Fibroblast of lung (primary cell): ENCODE data around the gene SNX8. TPM values are rescaled to one million over a fixed set of nuclear protein-coding genes. Genes with fewer than 3 reads are reported as not detected.

Source experiments
- DNase-seq, 2 donors: peaks; one replicate each; pipeline versions ENCODE4 v3.0.0 to v3.0.0-alpha.2; 2010; ENCODE audit warnings: low read depth in 2 of 2
- H2AFZ ChIP-seq: 2 replicates; pipeline ENCODE4 v1.5.1; 2012; ENCODE audit warnings: low read length, control low read depth, inconsistent platforms
- H3K27ac ChIP-seq: 2 replicates; pipeline ENCODE4 v1.5.1; 2011; ENCODE audit warnings: low read length, control low read depth; ENCODE audit not compliant: insufficient read depth
- H3K27me3 ChIP-seq: 2 replicates; pipeline ENCODE4 v1.5.1; 2011; ENCODE audit warnings: mild to moderate bottlenecking, low read length; ENCODE audit not compliant: control insufficient read depth, insufficient read depth
- H3K36me3 ChIP-seq: 2 replicates; pipeline ENCODE4 v1.5.1; 2011; ENCODE audit warnings: low read length; ENCODE audit not compliant: control insufficient read depth, insufficient read depth
- H3K4me1 ChIP-seq: 2 replicates; pipeline ENCODE4 v1.5.1; 2011; ENCODE audit warnings: low read length; ENCODE audit not compliant: control insufficient read depth, insufficient read depth; ENCODE audit errors: extremely low read depth
- H3K4me2 ChIP-seq: 2 replicates; pipeline ENCODE4 v1.5.1; 2011; ENCODE audit warnings: low read length, control low read depth; ENCODE audit not compliant: insufficient read depth; ENCODE audit errors: extremely low read depth
- H3K4me3 ChIP-seq, 4 experiments: fragments of 200-600 bp in 1 of 4; sonication (generic) in 1 of 4; replicated peaks in 1 of 4; 2 replicates each; pipeline ENCODE4 v1.5.1; 2011 to 2016; ENCODE audit warnings: low read length in 4 of 4, low read depth in 3 of 4, mild to moderate bottlenecking in 3 of 4, control low read depth in 2 of 4, inconsistent platforms in 1 of 4, mixed read lengths in 1 of 4; ENCODE audit not compliant: insufficient read depth in 1 of 4; ENCODE audit errors: control extremely low read depth in 1 of 4
- H3K79me2 ChIP-seq: 2 replicates; pipeline ENCODE4 v1.5.1; 2012; ENCODE audit warnings: mild to moderate bottlenecking, low read length, inconsistent platforms; ENCODE audit not compliant: control insufficient read depth, insufficient read depth
- H3K9ac ChIP-seq: 2 replicates; pipeline ENCODE4 v1.5.1; 2011; ENCODE audit warnings: mild to moderate bottlenecking, low read length, control low read depth; ENCODE audit not compliant: insufficient read depth
- H3K9me3 ChIP-seq: 2 replicates; pipeline ENCODE4 v1.5.1; 2012; ENCODE audit warnings: low read depth, low read length; ENCODE audit not compliant: control insufficient read depth, insufficient read depth
- H4K20me1 ChIP-seq: 2 replicates; pipeline ENCODE4 v1.5.1; 2011; ENCODE audit warnings: low read length; ENCODE audit not compliant: control insufficient read depth, insufficient read depth; ENCODE audit errors: extremely low read depth
- EZH2 ChIP-seq: IDR thresholded peaks from 2 replicates; pipeline ENCODE4 v1.5.1; 2012; ENCODE audit warnings: low read length, control low read depth, mild to moderate bottlenecking; ENCODE audit errors: missing control alignments
- polyA plus RNA-seq, 2 donors: library from polyadenylated mRNA; depleted of rRNA in 1 of 2; stranded (reverse) in 1 of 2; unstranded in 1 of 2; fragments of >200 nt; gene quantifications; 2 replicates each; pipeline ENCODE4 v1.2.1, GENCODE V29; 2011 to 2012; ENCODE audit warnings: missing spikeins in 1 of 2
- total RNA-seq: library from RNA; depleted of rRNA; stranded (reverse); fragments of >200 nt; gene quantifications from 2 replicates; pipeline ENCODE4 v1.2.1, GENCODE V29; 2014
- TF ChIP-seq, protein P1 (sequence below), 2 donors: IDR thresholded peaks in 1 of 2; conservative IDR thresholded peaks in 1 of 2; 1 replicate in 1 of 2; 2 replicates in 1 of 2; pipeline ENCODE4 v1.5.1; 2011 to 2012; ENCODE audit warnings: low read length in 2 of 2, control low read depth in 1 of 2, inconsistent platforms in 1 of 2, low read depth in 1 of 2, mild to moderate bottlenecking in 1 of 2

The SNX8 gene
- total and polyA plus RNA-seq, 2 donors (not counting 1 experiment from before 2014, with no cell fraction given), result 13.2 to 27.4 TPM

DNA sequence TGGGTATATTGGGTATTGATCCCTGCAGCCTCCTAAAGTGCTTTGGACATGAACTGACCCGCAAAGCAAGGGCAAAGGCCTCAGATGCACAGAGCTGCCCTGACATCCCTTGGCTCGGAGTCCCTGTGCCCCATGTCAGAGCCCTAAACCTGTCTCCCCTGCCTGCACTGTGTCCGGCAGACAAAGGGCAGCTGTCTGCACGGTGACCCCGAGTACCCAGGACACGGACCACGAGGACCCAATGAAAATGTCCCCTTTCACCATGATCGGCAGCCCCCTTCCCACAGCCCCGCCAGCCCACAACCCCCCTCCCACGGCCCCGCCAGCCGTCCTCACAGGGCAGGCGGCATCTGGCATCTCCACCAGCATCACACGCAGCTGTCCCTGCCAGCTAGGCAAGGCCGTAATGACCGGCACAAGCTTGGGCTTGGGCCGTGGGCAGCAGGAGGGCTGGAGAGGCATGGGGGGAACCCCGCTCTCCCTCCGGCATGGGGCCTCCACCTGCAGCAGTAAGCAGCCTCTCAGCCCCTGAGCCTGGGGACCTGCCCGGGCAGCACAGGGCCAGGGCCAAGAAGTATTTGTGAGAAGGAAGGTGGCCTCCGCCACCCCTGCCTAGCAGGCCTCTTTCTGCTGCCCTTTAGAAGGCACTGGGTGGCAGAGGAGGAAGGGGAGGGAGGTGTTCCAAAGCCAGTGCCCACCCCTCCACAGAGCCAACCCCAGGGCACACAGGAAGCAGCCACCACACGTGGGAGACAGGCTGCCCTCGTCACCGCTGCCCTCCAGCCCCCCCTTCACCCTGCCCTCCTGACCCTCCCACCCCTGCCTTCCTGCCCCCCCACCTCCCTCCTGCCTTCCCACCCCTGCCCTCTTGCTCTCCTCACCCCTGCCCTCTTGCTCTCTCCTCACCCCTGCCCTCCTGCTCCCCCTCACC is 62.1 kb downstream of the SNX8 start:
- Histone ChIP-seq H3K27ac (no peak overlapping the region), H3K9ac (no peak overlapping the region), H3K4me1 (peaks cover 10% of the 10 kb centered on the region), H2AFZ (no peak overlapping the region), H3K79me2 (no peaks in the 10 kb centered on the region), H4K20me1 (no peaks in the 10 kb centered on the region), H3K4me3 (no peak overlapping the region), H3K9me3 (no peaks in the 10 kb centered on the region), H3K27me3 (no peaks in the 10 kb centered on the region), H3K36me3 (peaks cover 10% of the 10 kb centered on the region), H3K4me2 (no peak overlapping the region)
- DNase-seq, result no peak
- TF ChIP-seq, protein P1, sequence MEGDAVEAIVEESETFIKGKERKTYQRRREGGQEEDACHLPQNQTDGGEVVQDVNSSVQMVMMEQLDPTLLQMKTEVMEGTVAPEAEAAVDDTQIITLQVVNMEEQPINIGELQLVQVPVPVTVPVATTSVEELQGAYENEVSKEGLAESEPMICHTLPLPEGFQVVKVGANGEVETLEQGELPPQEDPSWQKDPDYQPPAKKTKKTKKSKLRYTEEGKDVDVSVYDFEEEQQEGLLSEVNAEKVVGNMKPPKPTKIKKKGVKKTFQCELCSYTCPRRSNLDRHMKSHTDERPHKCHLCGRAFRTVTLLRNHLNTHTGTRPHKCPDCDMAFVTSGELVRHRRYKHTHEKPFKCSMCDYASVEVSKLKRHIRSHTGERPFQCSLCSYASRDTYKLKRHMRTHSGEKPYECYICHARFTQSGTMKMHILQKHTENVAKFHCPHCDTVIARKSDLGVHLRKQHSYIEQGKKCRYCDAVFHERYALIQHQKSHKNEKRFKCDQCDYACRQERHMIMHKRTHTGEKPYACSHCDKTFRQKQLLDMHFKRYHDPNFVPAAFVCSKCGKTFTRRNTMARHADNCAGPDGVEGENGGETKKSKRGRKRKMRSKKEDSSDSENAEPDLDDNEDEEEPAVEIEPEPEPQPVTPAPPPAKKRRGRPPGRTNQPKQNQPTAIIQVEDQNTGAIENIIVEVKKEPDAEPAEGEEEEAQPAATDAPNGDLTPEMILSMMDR (conservative IDR thresholded peaks at IDR 0.05 in 1 of 2, IDR thresholded peaks at IDR 0.05 in 1 of 2; ENCODE audit: low read depth in 1 of 2, low read length in 2 of 2), result no peak
- TF ChIP-seq EZH2, result no peak

DNA sequence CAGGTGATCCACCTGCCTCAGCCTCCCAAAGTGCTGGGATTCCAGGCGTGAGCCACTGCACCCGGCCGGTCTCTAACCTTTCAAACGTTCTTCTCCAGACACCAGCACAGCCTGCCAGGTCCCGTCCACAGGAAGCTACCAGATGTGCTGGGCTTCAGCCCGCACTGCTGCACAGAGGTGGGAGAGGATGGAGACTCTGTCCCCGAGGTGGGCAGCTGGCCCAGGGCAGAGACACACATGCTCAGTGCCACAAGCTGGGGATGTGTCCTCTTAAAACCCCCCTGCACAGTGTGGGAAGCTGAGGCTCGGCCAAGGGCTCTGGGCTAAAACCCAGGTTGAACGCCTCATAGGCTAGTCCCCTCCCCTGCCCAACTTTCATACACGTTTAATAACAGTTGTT is 62.9 kb downstream of the SNX8 start:
- TF ChIP-seq, protein P1 (conservative IDR thresholded peaks at IDR 0.05 in 1 of 2, IDR thresholded peaks at IDR 0.05 in 1 of 2; ENCODE audit: low read depth in 1 of 2, low read length in 2 of 2), result no peak
- no peak for TF ChIP-seq EZH2

DNA sequence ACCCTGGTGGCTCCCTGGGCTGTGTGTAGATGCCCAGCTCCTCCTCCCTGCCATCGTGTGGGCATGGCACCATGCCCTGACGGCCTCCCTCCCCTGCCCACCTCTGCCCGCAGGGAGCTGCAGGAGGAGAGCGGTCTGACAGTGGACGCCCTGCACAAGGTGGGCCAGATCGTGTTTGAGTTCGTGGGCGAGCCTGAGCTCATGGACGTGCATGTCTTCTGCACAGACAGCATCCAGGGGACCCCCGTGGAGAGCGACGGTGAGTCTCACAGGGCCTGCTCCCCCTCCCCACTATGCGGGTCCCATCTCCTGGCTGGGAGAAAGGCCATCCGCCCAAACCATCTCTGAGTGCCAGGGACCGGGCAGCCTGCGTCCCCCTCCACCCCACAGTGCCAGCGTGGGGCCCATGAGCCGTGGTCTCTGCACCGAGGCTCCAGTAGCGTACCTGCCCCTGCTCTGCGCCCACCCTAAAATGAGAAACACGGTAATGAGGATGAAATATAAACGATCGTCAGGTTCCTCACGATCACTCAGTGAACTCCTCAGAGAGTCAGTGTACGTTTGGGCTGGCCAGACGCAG is 64.4 kb downstream of the SNX8 start:
- peak overlapping the region; percentile 60 for H3K9ac ChIP-seq
- DNase-seq, result no peak
- no peaks in the 10 kb centered on the region for H4K20me1 ChIP-seq
- H3K36me3 ChIP-seq, result peaks cover 9% of the 10 kb centered on the region
- peak overlapping the region; percentile 85 for H3K27ac ChIP-seq
- H3K4me1 ChIP-seq, result peaks cover 10% of the 10 kb centered on the region
- no peak overlapping the region for H3K4me3 ChIP-seq
- H2AFZ ChIP-seq, result no peak overlapping the region
- H3K4me2 ChIP-seq, result peak overlapping the region; percentile 39
- H3K9me3 ChIP-seq, result no peaks in the 10 kb centered on the region
- H3K27me3 ChIP-seq, result no peaks in the 10 kb centered on the region
- H3K79me2 ChIP-seq, result no peaks in the 10 kb centered on the region
- TF ChIP-seq, protein P1 (conservative IDR thresholded peaks at IDR 0.05 in 1 of 2, IDR thresholded peaks at IDR 0.05 in 1 of 2; ENCODE audit: low read depth in 1 of 2, low read length in 2 of 2), result no peak
- TF ChIP-seq EZH2, result no peak

More for the DNA sequence above, 62.9 kb downstream of the SNX8 start:
- no peak overlapping the region for H3K9ac ChIP-seq
- no peak overlapping the region for H2AFZ ChIP-seq
- H3K79me2 ChIP-seq, result no peaks in the 10 kb centered on the region
- H3K27me3 ChIP-seq, result no peaks in the 10 kb centered on the region
- H3K27ac ChIP-seq, result no peak overlapping the region
- peaks cover 10% of the 10 kb centered on the region for H3K4me1 ChIP-seq
- no peaks in the 10 kb centered on the region for H3K9me3 ChIP-seq
- no peaks in the 10 kb centered on the region for H4K20me1 ChIP-seq
- DNase-seq, result no peak
- no peak overlapping the region for H3K4me3 ChIP-seq
- no peak overlapping the region for H3K4me2 ChIP-seq
- peaks cover 10% of the 10 kb centered on the region for H3K36me3 ChIP-seq
